ENCODE data around the gene SCAI.

DNA sequence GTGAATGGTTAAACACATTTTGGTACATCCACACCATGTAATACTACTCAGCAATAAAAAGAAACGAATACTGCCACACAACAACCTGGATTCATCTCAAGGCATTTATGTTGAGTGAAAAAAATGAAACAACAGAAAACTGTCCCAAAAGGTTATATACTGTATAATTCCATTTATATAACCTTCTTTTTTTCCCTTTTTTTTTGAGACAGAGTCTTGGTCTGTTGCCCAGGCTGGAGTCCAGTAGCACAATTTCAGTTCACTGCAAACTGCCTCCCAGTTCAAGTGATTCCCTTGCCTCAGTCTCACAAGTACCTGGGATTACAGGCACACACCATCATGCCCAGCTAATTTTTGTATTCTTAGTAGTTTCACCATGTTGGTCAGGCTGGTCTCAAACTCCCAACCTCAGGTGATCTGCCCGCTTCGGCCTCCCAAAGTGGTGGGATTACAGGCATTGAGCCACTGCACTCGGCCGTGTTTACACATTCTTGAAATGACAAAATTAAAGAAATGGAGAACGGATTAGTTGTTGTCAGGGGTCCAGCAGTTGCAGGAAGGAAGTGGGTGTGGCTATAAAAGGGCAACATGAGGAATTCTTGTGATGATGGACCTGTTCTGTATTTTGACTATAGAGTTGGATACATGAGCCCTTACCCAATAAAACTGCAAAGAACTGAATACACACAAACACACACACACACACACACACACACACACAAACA lies 28.9 kb upstream of the SCAI start:
- TF ChIP-seq ZBTB20 (tag by site-specific recombination; IDR thresholded peaks at IDR 0.05) (no peak), ZNF292 (tag by site-specific recombination; IDR thresholded peaks at IDR 0.05; ENCODE audit: borderline replicate concordance, low read depth) (no peak), CTCF (tag by site-specific recombination; IDR thresholded peaks at IDR 0.05) (no peak), ZSCAN5A (tag by site-specific recombination; IDR thresholded peaks at IDR 0.05) (no peak), ZNF518A (tag by site-specific recombination; conservative IDR thresholded peaks at IDR 0.05; ENCODE audit: low read depth) (no peak), ZBTB49 (tag by site-specific recombination; IDR thresholded peaks at IDR 0.05; ENCODE audit: low read depth) (no peak), ZNF521 (tag by site-specific recombination; IDR thresholded peaks at IDR 0.05) (no peak), ZBTB44 (tag by site-specific recombination; IDR thresholded peaks at IDR 0.05) (no peak), ZNF768 (tag by site-specific recombination; IDR thresholded peaks at IDR 0.05) (no peak)
